HG02623 (cell line): ENCODE measurements around the gene MPP3.

ENCODE experiments used
- ATAC-seq: cut with Tn5 transposase; IDR thresholded peaks from one replicate; pipeline ENCODE4 v1.9.1; 2021; ENCODE audit warnings: moderate library complexity; ENCODE audit not compliant: unreplicated experiment

The MPP3 gene

DNA sequence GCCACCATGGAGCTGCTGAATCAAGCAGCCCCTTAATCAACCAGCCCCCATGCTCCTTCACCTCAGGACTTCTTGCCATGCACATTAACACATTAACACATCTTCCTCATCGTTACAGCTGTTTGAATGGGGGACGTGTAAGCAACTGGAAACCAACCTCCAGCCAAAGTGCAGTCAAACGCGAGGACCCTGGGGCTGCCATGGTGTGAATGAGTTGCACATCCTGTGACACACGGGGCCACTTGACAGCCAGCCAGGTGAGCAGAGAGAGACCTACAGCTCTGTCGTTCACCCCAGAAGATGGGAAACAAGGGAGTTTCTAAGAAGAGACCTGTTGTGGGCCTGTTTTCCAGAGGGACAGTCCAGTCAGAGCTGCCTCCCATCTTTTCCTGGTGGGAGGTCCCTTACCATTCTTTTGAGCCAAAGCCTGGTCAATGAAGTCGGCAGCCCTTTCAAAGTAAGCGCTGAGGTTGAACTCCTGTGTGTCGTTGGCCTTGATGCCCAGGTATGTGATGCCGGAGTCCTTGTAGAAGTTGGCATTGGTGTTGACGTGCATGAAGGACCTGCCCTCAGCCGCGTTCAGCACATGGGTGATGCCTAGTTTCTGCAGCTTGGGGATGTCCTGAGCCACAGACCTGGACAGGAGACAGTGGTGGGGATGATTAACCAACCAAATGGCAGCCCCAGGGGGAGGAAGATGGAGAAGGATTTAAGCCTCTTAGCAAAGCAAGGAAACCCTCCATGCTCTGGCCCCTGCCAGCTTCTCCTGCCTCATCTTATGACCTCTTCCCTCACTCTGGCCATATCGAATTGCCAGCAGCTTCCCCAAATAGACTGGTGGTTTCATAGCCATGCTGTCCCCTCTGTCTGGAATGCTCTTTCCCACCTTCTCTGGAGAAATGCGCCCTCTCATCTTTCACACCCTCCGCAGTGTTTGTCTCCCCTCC lies 58.4 kb downstream of the MPP3 start:
- no peak for ATAC-seq

DNA sequence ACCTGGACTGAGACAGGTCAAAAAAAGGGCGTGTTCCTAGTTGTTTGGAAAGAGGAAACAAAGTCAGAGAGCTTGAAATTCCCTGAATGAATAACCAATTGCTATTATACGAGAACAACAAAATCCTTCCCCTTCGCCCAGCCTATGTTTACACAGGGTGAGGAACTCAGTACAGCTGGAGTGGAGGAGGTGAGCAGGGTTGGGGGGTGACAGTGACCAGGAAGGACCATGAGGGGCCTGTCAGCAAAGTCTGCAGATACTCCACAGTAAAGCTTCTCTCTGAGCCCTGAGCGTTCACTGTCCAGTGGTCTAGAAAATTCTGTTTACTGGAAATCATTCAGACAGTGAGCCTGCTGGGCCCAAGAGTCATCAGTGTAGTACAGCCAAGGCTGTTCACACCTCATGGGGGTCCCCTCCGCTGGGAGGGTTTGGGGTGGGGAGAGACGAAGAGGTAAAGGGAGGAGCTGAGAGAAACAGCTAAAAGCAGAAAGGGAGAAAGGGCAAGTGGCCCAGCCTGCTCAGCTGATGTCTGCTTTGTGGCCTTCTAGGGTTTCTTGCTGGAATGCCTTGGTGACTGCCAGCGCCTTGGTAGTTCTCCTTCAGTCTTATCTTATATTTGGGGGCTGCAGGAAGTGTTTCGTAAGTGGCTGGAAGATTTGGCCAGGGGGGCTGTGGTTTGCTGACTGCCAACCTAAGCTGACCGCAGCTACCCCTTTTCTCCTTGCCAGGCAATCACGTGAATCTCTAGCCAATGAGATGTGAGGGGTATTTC lies 59.9 kb downstream of the MPP3 start:
- no peak for ATAC-seq

DNA sequence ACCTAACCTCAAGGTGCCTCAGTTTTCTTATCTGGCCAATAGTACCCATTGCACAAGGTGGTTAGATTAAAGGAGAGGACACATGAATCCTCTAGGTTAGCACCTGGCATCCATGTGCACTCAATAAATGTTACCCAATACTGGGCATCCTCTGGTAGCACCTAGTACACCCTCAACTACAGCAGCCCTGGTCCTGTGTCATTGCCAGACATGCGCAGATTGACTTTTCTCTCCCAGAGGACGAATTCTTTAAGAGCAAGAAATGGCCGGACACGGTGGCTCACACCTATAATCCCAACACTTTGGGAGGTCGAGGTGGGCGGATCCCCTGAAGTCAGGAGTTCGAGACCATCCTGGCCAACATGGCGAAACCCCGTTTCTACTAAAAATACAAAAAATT lies 61.5 kb downstream of the MPP3 start:
- ATAC-seq, result no peak

DNA sequence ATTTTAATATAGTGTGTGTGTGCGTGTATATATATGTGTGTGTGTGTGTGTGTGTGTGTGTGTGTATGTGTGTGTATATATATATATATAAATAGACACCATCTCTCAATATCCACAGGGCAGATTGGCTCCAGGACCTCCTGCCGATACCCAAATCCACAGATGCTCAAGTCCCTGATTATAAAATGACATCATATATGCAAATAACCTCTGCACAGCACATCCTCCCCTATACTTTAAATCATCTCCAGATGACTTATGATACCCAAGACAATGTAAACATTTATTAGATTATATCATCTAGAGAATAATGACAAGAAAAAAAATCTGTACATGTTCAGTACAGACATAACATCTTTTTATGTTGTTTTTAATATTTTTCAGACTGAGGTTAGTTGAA lies 62.0 kb downstream of the MPP3 start:
- ATAC-seq, result no peak

DNA sequence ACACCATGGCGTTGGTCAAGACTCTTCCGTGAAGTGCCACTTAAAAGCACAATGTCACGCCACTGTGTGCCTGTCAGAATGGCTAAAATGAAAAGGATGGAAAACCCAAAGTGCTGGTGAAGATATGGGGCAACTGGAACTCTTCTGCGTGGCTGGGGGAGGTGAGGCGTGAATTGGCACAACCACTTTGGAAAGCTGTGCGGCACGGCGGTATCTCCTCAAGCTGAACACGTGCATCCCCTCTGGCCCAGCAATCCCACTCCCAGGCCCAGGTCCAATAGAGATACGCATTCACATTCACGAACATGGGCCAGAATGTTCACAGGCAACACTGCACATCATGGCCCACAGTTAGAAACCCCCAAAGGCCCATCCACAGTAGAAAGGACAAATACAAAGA lies 63.1 kb downstream of the MPP3 start:
- ATAC-seq, result no peak

DNA sequence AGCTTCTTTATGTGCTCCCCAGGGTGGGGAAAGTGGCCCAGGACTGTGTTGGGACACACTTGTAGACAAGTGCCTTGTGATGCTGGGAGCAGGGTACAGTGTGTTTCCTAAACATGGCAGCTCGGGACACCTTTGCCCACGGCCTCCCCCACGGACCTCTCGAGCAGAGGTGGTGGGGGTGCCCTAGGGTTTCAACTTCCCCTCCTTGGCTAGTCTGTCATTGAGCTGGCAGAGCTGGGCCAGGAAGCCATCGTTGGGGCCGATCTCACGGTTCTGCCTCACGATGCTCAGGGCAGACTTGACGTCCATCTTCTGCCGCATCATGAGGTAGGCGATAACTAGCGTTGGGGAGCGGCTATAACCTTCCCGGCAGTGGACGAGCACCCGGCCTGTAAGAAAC lies 63.5 kb downstream of the MPP3 start:
- no peak for ATAC-seq

DNA sequence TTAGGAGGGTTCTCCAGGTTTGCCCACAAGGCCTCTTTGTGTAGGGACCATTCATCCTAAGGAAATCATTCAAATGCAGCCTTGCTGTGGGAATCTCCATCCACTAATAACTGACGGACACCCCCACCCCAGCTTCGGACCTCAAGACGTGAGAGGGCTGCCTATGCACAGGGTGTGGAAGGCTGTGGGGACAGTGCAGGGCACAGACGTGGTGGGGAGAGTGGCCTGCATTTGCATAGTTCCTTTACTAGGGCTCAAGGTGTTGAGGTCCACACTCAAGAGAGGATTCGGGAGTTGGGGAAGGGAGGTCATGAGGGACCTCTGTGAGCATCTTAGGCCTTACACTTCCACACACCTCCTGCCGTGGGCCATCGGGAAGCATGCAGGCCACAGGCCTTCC lies 64.0 kb downstream of the MPP3 start:
- ATAC-seq, result no peak

DNA sequence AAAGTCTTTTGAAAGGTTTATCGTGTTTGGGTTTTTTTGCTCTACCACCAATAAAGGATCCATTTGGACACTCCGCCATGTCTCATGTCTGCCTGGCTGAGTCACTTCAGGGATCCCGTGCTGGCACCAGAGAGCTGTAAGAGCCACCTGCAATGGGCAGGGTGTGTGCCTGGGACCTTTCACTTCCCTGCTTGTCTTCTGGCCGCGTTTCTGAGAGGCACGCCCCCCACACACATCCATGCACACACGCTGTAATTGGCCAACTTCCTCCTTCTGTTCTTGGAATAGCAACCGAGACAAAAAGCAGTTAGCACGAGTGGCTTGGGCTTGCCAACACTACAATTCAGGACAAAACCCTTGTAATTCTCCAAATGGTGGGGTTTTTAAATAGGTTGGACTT lies 64.6 kb downstream of the MPP3 start:
- no peak for ATAC-seq

DNA sequence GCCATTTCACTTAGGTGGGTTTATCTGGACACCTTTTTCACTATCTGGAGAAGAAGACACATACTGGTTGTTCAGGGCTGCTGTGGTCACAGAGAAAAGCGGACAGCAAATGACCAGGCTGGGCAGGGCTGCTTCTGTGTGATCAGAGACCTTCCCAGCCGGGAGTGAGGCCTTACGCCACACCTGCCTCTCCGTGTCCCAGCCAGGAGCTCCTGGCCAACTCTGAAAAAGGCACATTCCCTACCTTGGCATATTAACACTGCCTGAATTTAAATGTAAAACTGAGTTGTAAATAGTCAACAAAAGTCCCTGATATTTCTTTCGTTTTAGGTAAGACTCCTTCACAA lies 65.3 kb downstream of the MPP3 start:
- no peak for ATAC-seq

DNA sequence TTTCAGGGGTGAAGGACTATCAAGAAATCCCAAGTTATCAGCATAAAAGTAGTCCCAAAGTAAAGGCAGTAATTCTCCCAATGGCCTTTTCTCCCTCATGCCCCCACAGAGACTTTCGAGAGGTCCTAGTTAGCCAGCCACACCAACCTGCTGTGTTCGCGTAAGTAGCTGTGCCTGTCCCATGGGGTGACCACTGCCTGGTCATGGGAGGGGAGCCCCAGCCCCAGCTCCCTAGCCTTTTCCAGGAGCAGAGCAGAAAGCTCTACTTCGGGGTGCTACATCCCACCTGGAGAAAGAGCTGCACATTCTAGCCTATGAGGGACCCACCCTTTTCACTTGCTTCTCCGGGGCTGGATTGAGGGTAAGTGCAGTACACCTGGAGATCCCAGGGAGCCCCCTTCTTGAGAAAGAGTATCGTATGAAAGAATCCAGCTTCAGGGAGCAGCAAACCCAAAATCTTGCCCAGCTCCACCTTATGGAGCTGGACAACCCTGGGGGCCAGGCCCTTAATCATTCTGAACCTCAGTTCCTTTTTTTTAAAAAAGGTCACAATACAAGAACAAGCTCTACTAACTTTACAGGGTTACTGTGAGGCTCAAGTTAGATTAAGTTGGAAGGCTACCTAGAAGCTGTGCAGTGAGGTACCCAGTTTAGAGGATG lies 65.8 kb downstream of the MPP3 start:
- no peak for ATAC-seq

DNA sequence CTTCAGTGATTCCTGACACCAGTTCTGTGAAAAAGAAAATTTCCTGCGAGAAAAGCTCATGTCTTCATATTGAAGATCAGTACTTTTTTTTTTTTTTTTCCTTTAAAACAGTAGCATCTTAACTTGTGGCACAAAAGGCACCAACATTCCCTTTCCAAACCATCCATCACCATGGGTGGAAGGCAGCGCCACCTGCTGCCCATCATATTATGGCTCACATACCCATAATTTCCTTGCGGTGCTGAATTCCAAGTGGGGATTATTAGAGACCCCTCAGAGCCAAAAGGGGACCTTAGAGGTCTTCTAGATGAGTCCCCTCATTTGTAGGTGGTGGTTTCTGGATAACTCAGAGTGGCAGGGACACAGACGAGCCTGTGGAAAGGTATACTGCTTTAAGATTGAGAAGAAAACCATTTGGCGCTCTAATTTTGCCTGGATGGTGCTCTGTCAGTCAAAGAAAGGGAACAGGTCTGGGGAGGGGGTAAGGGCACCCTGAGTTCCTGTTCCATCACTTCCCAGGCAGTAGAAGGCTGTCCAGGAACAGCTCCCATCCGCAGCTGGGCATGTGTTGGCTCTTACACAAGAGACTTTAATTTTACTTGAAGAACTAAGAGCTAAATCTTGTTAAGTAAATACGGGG lies 66.4 kb downstream of the MPP3 start:
- ATAC-seq, result no peak

DNA sequence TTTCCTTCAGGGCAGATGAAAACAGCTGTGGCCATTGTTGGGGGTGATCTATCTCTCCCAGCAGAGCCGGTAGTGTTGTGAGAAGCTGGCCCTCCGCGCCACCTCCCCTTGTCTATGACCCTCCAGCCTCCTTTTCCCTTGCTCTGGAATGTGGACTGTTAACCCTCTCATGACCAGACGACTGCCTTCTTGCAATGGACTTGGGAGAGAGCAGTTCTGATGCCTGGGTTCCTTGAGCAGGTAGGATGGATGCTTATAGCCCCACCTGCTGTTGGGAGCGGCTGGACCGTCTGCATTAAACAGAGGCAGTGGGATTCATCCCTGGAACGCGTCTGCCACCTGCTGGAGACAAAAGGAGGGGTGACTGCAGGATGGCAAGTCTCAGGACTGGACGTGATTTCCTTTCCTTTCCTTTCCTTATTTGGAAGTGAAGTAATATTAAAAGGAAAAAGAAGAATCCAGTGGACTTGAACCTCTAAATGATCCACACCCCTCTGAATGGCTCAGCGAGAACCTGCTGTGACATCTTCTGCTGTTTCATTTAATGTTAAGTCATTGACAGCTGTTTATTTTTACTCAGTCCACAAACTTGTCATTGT lies 72.6 kb downstream of the MPP3 start:
- no peak for ATAC-seq

DNA sequence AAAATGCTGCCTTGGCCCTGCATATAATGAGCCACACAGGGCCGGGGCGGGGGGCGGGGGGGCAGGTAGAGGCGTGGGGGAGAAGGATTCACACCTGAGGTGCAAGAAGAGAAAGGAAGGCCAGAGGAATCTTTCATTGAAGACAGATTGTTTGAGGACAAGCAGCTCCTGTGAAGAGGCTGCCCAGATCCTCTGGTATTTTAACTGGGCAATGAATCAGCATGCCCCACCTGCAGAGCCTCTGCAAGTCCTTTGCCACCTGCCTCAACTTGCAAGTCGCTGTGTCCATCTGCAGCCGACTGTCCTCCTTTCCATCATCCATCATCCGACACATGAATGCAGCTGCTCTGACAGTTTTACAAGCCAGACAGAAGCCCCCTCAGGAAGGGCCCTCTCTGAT lies 73.1 kb downstream of the MPP3 start:
- ATAC-seq, result no peak

DNA sequence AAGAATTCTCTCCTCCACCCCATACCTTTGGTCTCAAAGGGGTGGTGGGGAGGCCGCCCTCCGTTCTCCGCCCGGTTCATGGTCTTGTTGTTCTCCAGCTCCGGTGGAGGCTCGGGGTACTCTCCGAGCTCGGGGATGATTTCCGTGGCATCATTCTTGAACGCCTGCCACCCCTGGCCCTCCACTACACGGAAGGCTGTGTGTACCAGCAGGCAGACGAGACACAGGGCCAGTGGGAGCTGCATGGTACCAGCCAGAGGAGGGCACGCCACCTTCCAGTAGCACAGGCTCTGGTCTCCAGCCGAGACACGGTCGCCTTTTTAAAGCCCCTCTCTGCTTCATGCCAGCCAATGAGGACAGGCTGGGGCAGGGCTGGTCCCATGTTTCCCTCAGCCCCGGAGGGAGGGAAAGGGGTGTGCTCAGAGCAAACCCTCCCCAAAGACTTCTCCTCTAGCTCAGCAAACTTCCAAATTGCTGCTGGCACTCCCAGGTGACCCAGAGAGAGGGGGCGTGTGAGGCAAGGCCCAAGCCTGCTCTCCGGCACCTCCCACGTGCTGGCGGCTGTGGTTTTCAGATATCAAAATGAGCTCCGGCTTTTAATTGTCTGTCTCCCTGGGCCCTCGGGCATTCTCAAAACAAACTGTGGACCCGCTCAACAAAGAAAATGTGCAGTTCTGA lies 74.3 kb downstream of the MPP3 start, which contains the start of gene SOST:
Gene SOST, minus strand, starts transcription at position 295 of the 678 bp plus-strand sequence. Its CDS starts 50 bp downstream, at position 245.
- ATAC-seq, result no peak

DNA sequence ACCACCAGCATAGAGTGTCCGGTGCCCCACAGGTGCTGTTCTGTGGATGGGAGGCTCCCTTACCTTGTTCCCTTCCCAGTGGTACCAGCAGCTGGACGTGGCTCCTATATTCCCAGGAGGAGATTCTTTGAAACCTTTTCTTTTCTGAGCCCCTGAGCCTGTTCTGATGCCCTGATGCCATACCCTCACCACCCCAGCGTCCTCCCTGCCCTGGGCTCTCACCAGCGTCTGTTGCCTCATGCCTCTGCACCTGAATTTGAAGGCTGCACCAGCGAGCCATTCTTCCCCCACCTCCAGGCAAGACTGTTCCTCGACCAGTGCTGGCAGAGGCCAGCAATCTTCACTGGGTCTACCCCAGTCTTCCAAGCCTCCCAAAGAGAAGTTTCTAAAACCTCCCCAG lies 74.9 kb downstream of the MPP3 start:
- ATAC-seq, result no peak

DNA sequence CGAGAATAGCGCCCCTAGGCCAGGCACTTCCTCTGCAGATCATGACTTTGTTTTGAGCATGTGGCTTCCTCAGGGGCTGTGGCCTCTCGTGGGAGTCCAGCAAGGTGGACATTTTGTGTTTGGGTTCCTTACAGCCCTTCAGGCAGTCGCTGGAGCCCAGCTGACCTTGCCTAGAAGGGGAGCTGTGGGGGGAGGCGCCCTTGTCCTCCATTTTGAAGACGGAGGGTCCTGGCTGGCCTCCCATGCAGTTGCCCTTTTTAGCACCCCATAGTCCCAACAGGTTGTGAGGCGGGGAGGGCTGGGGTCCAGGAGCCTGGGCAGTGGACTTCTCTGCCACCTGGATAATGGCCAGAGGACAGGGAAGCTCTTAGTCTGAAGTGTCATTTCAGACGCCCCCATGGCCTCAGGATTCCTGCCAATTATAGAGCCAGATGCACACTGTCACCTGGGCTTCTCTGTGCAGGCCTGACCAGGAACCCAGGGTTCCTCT lies 75.7 kb downstream of the MPP3 start:
- no peak for ATAC-seq

DNA sequence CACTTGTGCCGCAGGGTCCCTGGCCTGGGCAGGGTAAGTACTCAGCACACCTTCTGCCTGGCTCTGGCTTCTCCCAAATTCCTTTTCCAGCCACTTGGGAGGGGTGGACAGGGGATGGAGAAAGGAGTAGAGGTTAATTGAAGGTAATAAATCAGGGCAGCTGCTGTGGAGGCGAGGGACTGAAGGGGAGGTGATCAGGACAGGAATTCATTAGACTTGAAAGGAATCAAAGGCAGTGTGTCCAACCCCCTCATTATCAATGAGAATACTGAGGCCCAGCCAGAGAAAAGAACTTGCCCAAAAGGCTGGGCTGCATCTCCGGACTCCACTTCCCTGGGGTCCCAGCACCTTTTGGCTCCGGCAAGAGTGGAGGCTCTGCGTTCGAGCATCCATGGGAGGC lies 76.7 kb downstream of the MPP3 start:
- ATAC-seq, result no peak

DNA sequence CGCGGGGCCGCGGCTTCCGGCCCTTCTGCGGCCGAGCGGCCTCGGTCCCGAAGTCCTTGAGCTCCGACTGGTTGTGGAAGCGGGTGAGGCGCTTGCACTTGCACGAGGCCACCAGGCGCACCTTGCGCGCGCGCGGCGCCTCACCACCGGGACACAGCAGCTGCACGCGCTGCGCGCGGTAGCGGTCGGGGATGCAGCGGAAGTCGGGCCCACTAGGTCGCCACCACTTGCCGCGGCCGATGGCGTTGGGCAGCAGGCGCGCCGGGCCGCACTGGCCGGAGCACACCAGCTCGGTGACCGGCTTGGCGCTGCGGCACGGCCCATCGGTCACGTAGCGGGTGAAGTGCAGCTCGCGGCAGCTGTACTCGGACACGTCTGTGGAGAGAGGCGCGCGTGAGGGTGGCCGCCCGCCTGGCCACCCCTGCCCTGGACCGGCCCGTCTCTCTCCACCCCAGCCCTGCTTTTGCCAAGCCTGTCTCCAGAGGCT lies 77.5 kb downstream of the MPP3 start:
- ATAC-seq, result no peak

DNA sequence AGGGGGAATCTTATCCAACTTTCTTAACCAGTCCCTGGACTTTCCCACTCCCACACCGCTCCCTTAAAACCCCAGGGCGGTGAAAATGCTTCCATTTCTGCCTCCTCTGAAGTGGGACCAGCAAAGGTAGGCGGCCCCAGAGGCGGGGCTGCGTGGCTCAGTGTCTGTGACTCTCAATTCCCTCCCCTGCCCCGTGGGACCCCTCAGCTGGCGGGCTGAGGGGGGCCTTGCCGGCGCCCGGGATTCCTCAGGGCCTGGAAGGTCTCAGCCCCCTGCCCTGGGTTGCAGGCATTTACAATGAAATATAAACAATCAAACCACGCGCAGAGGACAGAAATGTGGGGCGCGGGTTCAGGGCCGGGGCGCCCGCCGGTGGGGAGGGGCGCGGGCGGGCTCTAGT lies 78.0 kb downstream of the MPP3 start:
- ATAC-seq, result no peak
